Spleen (tissue), 11 donors: ENCODE data around the gene TTC24. TPM values are rescaled to one million over a fixed set of nuclear protein-coding genes. Genes with fewer than 3 reads are reported as not detected.

Source experiments
- DNase-seq: peaks from one replicate; pipeline ENCODE4 v3.0.0-alpha.2; 2020
- H3K27ac ChIP-seq, 8 donors: fragments of 200-600 bp; sonication (generic) in 7 of 8; 1 replicate in 4 of 8; 2 replicates in 4 of 8; pipeline versions ENCODE4 v1.5.0 to v1.8.0; 2016 to 2021; ENCODE audit warnings: inconsistent platforms in 4 of 8, mild to moderate bottlenecking in 4 of 8, moderate library complexity in 1 of 8
- H3K27me3 ChIP-seq, 7 donors: fragments of 200-600 bp; sonication (generic) in 6 of 7; replicated peaks in 1 of 7; 1 replicate in 4 of 7; 2 replicates in 3 of 7; pipeline versions ENCODE4 v1.5.0 to v1.8.0; 2016 to 2021; ENCODE audit warnings: inconsistent platforms in 3 of 7, mild to moderate bottlenecking in 1 of 7
- H3K36me3 ChIP-seq, 6 donors: fragments of 200-600 bp; sonication (generic) in 5 of 6; 1 replicate in 4 of 6; 2 replicates in 2 of 6; pipeline versions ENCODE4 v1.5.0 to v1.8.0; 2016 to 2021; ENCODE audit warnings: inconsistent platforms in 2 of 6
- H3K4me1 ChIP-seq, 6 donors: fragments of 200-600 bp; sonication (generic) in 5 of 6; 1 replicate in 3 of 6; 2 replicates in 3 of 6; pipeline versions ENCODE4 v1.5.0 to v1.8.0; 2016 to 2021; ENCODE audit warnings: inconsistent platforms in 3 of 6
- H3K4me3 ChIP-seq, 8 donors: fragments of 200-600 bp; sonication (generic) in 7 of 8; 1 replicate in 4 of 8; 2 replicates in 4 of 8; pipeline versions ENCODE4 v1.5.0 to v1.8.0; 2016 to 2021; ENCODE audit warnings: inconsistent platforms in 4 of 8, mild to moderate bottlenecking in 4 of 8, moderate library complexity in 2 of 8
- H3K9me3 ChIP-seq, 8 donors: fragments of 200-600 bp; sonication (generic) in 7 of 8; 1 replicate in 4 of 8; 2 replicates in 4 of 8; pipeline versions ENCODE4 v1.5.0 to v1.8.0; 2016 to 2021; ENCODE audit warnings: inconsistent platforms in 4 of 8
- POLR2A ChIP-seq, 3 donors: fragments of 450-650 bp; IDR thresholded peaks; one replicate each; pipeline ENCODE4 v1.5.1; 2017; ENCODE audit warnings: antibody characterized with exemption in 3 of 3, mild to moderate bottlenecking in 1 of 3
- POLR2AphosphoS5 ChIP-seq, 3 donors: sonication (generic); formaldehyde crosslinking; IDR thresholded peaks; one replicate each; pipeline ENCODE4 v1.5.1; 2017; ENCODE audit warnings: antibody characterized with exemption in 3 of 3
- WGBS, 5 donors: extraction: QIAGEN DNeasy Blood & Tissue Kit in 3 of 5; methylation state at CpG; one replicate each; pipeline versions ENCODE4 v1.1.5 to v1.1.7; 2013 to 2018; 5-methylcytosine and 5-hydroxymethylcytosine counted together
- intact Hi-C: fragments of 100-400 bp; cut with DNase I; formaldehyde crosslinking; loops from one replicate; pipeline ENCODE4 v1.15.0; 2023; ENCODE audit warnings: low total_unique reads
- polyA plus RNA-seq, 3 donors: library from polyadenylated mRNA; stranded (reverse); fragments of 200-250 nt; gene quantifications; one replicate each; pipeline ENCODE4 v1.2.1, GENCODE V29; 2013
- total RNA-seq, 7 donors: library from RNA; depleted of rRNA in 3 of 7; stranded (reverse); fragments of >200 nt in 3 of 7; fragmentation: NEBNext Ultra II Directional in 4 of 7; extraction: Animal tissue kit (Norgen Biotek cat#: 25700) in 4 of 7; gene quantifications; one replicate each; pipeline versions ENCODE4 v1.1.0 to v1.2.1, GENCODE V29; 2016 to 2021
- TF ChIP-seq, protein P1 (sequence below), 11 experiments: fragments of 200-600 bp in 7 of 11; fragments of 450-650 bp in 4 of 11; sonication (generic) in 4 of 11; IDR thresholded peaks in 8 of 11; conservative IDR thresholded peaks in 3 of 11; 1 replicate in 7 of 11; 2 replicates in 4 of 11; pipeline versions ENCODE4 v1.4.0 to v1.8.0; 2016 to 2021; ENCODE audit warnings: antibody characterized with exemption in 11 of 11, inconsistent platforms in 4 of 11, mild to moderate bottlenecking in 1 of 11
- donor health status: healthy with polysubstance abuse.
- donor health status: DM: no; HTN: no; CAD: no; lungs with moderate emphysema.
- donor health status: DM: no; HTN: no; CAD: no.
- donor health status: Bipolar disorder and iron deficiency.
- donor health status: healthy.
- donor health status: DM: no; HTN: no; CAD: no.
- donor health status: DM: yes; HTN: yes; CAD: no.

The TTC24 gene
- total and polyA plus RNA-seq, 10 donors, result 2.3 to 6.4 (median 4.0) TPM

- TF ChIP-seq POLR2AphosphoS5 (IDR thresholded peaks at IDR 0.05), result no peak
- TF ChIP-seq, protein P1, sequence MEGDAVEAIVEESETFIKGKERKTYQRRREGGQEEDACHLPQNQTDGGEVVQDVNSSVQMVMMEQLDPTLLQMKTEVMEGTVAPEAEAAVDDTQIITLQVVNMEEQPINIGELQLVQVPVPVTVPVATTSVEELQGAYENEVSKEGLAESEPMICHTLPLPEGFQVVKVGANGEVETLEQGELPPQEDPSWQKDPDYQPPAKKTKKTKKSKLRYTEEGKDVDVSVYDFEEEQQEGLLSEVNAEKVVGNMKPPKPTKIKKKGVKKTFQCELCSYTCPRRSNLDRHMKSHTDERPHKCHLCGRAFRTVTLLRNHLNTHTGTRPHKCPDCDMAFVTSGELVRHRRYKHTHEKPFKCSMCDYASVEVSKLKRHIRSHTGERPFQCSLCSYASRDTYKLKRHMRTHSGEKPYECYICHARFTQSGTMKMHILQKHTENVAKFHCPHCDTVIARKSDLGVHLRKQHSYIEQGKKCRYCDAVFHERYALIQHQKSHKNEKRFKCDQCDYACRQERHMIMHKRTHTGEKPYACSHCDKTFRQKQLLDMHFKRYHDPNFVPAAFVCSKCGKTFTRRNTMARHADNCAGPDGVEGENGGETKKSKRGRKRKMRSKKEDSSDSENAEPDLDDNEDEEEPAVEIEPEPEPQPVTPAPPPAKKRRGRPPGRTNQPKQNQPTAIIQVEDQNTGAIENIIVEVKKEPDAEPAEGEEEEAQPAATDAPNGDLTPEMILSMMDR (IDR thresholded peaks at IDR 0.05 in 8 of 11, conservative IDR thresholded peaks at IDR 0.05 in 3 of 11), result no peak
- TF ChIP-seq POLR2A (IDR thresholded peaks at IDR 0.05), result no peak
- WGBS, 5 donors, result 88 to 98% (median 93%) methylated on average over 2 of the region's 2 CpGs
- Histone ChIP-seq H3K9me3 (no peaks in the 10 kb centered on the region), H3K27ac (no peak overlapping the region), H3K27me3 (no peaks in the 10 kb centered on the region), H3K4me1 (peaks cover 10 to 42% (median 20%) of the 10 kb centered on the region in 6 donors), H3K4me3 (no peak overlapping the region), H3K36me3 (peaks cover 0 to 65% (median 48%) of the 10 kb centered on the region in 6 donors)
- intact Hi-C loops, result no loop called here
- no peak for DNase-seq
Observed at GRCh38 chr1:156595016-156595415, 15.5 kb downstream of the TTC24 start.

DNA sequence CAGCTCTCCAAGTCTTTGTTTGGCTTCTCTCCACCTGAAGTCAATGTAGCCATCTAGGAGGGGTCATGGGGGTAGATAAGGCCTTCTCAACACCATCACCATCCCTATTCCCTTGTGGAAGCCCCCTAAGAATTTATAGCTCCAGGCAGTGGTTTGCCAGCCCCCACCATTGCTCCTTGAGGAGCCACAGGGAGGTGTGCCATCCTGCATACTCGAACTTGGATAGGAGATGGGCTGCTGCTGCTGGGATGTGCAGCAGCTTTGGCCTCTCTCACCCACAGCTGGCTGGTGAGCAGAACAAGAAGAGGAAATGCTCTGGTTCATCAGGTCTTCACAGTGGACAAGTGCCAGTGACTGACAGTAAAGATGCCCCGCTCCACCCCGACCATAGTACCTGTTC is 16.9 kb downstream of the TTC24 start:
- Histone ChIP-seq H3K9me3 (no peaks in the 10 kb centered on the region), H3K4me1 (peaks cover 13 to 44% (median 26%) of the 10 kb centered on the region in 6 donors), H3K27ac (no peak overlapping the region), H3K36me3 (peaks cover 0 to 65% (median 48%) of the 10 kb centered on the region in 6 donors), H3K4me3 (no peak overlapping the region), H3K27me3 (no peaks in the 10 kb centered on the region)
- TF ChIP-seq, protein P1 (IDR thresholded peaks at IDR 0.05 in 8 of 11, conservative IDR thresholded peaks at IDR 0.05 in 3 of 11), result no peak
- TF ChIP-seq POLR2A (IDR thresholded peaks at IDR 0.05) (no peak), POLR2AphosphoS5 (IDR thresholded peaks at IDR 0.05) (no peak)
- intact Hi-C loops, result no loop called here
- WGBS, 5 donors, result 80 to 95% (median 92%) methylated on average over 3 of the region's 3 CpGs
- no peak for DNase-seq

DNA sequence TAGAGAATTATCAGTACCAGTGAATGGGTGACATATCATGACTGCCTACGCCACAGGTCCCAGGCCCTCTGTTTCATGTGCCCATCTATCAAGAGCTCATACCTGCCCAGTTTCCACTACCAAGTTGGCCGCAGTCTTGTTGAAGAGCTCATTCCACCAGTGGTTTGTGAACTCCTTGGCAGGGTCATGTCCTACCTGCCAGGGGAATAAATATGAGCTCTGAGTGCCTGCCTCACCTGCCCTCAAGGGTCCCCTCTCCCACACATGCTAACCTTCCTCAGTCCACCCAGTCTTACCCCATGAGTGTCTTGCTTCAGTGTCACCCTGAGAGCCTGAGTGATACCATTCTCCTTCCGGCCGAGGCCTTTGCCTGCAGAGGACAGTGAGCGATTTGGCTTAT is 18.6 kb downstream of the TTC24 start:
- DNase-seq, result no peak
- intact Hi-C loops, result no loop called here
- H3K4me1 ChIP-seq, result peaks cover 8 to 46% (median 28%) of the 10 kb centered on the region in 6 donors
- H3K9me3 ChIP-seq, result no peaks in the 10 kb centered on the region
- no peaks in the 10 kb centered on the region for H3K27me3 ChIP-seq
- no peak overlapping the region for H3K4me3 ChIP-seq
- TF ChIP-seq, protein P1 (IDR thresholded peaks at IDR 0.05 in 8 of 11, conservative IDR thresholded peaks at IDR 0.05 in 3 of 11), result no peak
- TF ChIP-seq POLR2A (IDR thresholded peaks at IDR 0.05), result no peak
- peaks cover 0 to 60% (median 48%) of the 10 kb centered on the region in 6 donors for H3K36me3 ChIP-seq
- H3K27ac ChIP-seq, result no peak overlapping the region
- 94 to 100% (median 98%) methylated on average over 5 of the region's 5 CpGs for WGBS, 5 donors

- H3K27ac ChIP-seq, result no peak overlapping the region
- intact Hi-C loops, result no loop called here
- 88 to 94% (median 90%) methylated on average over 4 of the region's 4 CpGs for WGBS, 5 donors
Observed at GRCh38 chr1:156598731-156599432, 19.4 kb downstream of the TTC24 start.

More at GRCh38 chr1:156598731-156599432, 19.4 kb downstream of the TTC24 start:
- no peak for DNase-seq
- Histone ChIP-seq H3K36me3 (peaks cover 0 to 53% (median 48%) of the 10 kb centered on the region in 6 donors), H3K9me3 (no peaks in the 10 kb centered on the region), H3K4me1 (peaks cover 8 to 41% (median 28%) of the 10 kb centered on the region in 6 donors), H3K27me3 (no peaks in the 10 kb centered on the region), H3K4me3 (no peak overlapping the region)
- TF ChIP-seq POLR2AphosphoS5 (IDR thresholded peaks at IDR 0.05) (no peak), POLR2A (IDR thresholded peaks at IDR 0.05) (no peak)
- TF ChIP-seq, protein P1 (IDR thresholded peaks at IDR 0.05 in 8 of 11, conservative IDR thresholded peaks at IDR 0.05 in 3 of 11), result no peak
